ENCODE measurements around the gene CTNNA2. TPM values are rescaled to one million over a fixed set of nuclear protein-coding genes. Genes with fewer than 3 reads are reported as not detected.

CTNNA2 gene
- total RNA-seq, 3 donors from 2014 or later: 0.29 to 4.2 (median 1.1) TPM

- intact Hi-C loops (cut with DNase I, micrococcal nuclease): no loop called here
- DNase-seq (no peak), ATAC-seq (no peak)
- TF ChIP-seq, protein P1, sequence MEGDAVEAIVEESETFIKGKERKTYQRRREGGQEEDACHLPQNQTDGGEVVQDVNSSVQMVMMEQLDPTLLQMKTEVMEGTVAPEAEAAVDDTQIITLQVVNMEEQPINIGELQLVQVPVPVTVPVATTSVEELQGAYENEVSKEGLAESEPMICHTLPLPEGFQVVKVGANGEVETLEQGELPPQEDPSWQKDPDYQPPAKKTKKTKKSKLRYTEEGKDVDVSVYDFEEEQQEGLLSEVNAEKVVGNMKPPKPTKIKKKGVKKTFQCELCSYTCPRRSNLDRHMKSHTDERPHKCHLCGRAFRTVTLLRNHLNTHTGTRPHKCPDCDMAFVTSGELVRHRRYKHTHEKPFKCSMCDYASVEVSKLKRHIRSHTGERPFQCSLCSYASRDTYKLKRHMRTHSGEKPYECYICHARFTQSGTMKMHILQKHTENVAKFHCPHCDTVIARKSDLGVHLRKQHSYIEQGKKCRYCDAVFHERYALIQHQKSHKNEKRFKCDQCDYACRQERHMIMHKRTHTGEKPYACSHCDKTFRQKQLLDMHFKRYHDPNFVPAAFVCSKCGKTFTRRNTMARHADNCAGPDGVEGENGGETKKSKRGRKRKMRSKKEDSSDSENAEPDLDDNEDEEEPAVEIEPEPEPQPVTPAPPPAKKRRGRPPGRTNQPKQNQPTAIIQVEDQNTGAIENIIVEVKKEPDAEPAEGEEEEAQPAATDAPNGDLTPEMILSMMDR (IDR thresholded peaks at IDR 0.05): no peak
- Histone ChIP-seq H3K4me1 (ENCODE audit: low read depth) (no peaks in the 10 kb centered on the region), H3K4me3 (no peak overlapping the region), H3K36me3 (ENCODE audit: low read depth) (no peaks in the 10 kb centered on the region), H3K9me3 (no peaks in the 10 kb centered on the region)
Observed at GRCh38 chr2:80002568-80003157, 489.8 kb downstream of the CTNNA2 start.

- H3K4me1 ChIP-seq (ENCODE audit: low read depth): no peaks in the 10 kb centered on the region
- H3K36me3 ChIP-seq (ENCODE audit: low read depth): no peaks in the 10 kb centered on the region
- TF ChIP-seq, protein P1 (IDR thresholded peaks at IDR 0.05): no peak
- ATAC-seq (no peak), DNase-seq (no peak)
- H3K9me3 ChIP-seq: no peaks in the 10 kb centered on the region
- no peak overlapping the region for H3K4me3 ChIP-seq
- intact Hi-C loops (cut with DNase I, micrococcal nuclease): no loop called here
Observed at GRCh38 chr2:80007777-80008503, 495.1 kb downstream of the CTNNA2 start.

GRCh38 chr2:80008596-80008995 is 495.7 kb downstream of the CTNNA2 start:
- DNase-seq (no peak), ATAC-seq (no peak)
- Histone ChIP-seq H3K36me3 (ENCODE audit: low read depth) (no peaks in the 10 kb centered on the region), H3K4me1 (ENCODE audit: low read depth) (no peaks in the 10 kb centered on the region), H3K9me3 (no peaks in the 10 kb centered on the region), H3K4me3 (no peak overlapping the region)
- TF ChIP-seq, protein P1 (IDR thresholded peaks at IDR 0.05): no peak
- intact Hi-C loops (cut with DNase I, micrococcal nuclease): no loop called here

- ATAC-seq: no peak
Observed at GRCh38 chr2:80009211-80009610, 496.4 kb downstream of the CTNNA2 start.

GRCh38 chr2:80012061-80012460 is 499.2 kb downstream of the CTNNA2 start:
- TF ChIP-seq, protein P1 (IDR thresholded peaks at IDR 0.05): no peak
- H3K4me1 ChIP-seq (ENCODE audit: low read depth): no peaks in the 10 kb centered on the region
- no peak overlapping the region for H3K4me3 ChIP-seq
- no peaks in the 10 kb centered on the region for H3K36me3 ChIP-seq (ENCODE audit: low read depth)
- no peak for ATAC-seq
- H3K9me3 ChIP-seq: no peaks in the 10 kb centered on the region
- intact Hi-C loops (cut with DNase I, micrococcal nuclease): no loop called here
- no peak for DNase-seq

More at GRCh38 chr2:80009211-80009610, 496.4 kb downstream of the CTNNA2 start:
- Histone ChIP-seq H3K36me3 (ENCODE audit: low read depth) (no peaks in the 10 kb centered on the region), H3K4me3 (no peak overlapping the region), H3K9me3 (no peaks in the 10 kb centered on the region), H3K4me1 (ENCODE audit: low read depth) (no peaks in the 10 kb centered on the region)
- TF ChIP-seq, protein P1 (IDR thresholded peaks at IDR 0.05): no peak
- intact Hi-C loops (cut with DNase I, micrococcal nuclease): no loop called here
- DNase-seq: no peak
